Gastrocnemius medialis (tissue), 4 donors: ENCODE results near the gene ZNF783.
"Not testable (repeated sequence)": the region's sequence is repeated elsewhere in the genome, so short reads cannot be mapped to it uniquely, and the experiment has no call there.

Experiments
- POLR2A ChIP-seq, 2 donors: fragments of 450-650 bp; IDR thresholded peaks; one replicate each; pipeline ENCODE4 v1.6.1; 2017; ENCODE audit warnings: antibody characterized with exemption in 2 of 2, mild to moderate bottlenecking in 2 of 2, moderate library complexity in 2 of 2
- TF ChIP-seq, protein P1 (sequence below), 5 experiments: fragments of 450-650 bp in 3 of 5; fragments of 200-600 bp in 2 of 5; sonication (generic) in 2 of 5; IDR thresholded peaks in 4 of 5; conservative IDR thresholded peaks in 1 of 5; 1 replicate in 4 of 5; 2 replicates in 1 of 5; pipeline ENCODE4 v1.5.1; 2016 to 2019; ENCODE audit warnings: antibody characterized with exemption in 5 of 5, mild to moderate bottlenecking in 3 of 5, moderate library complexity in 3 of 5

GRCh38 chr7:149233655-149234204 is 28.3 kb upstream of the ZNF783 start:
- TF ChIP-seq, protein P1, sequence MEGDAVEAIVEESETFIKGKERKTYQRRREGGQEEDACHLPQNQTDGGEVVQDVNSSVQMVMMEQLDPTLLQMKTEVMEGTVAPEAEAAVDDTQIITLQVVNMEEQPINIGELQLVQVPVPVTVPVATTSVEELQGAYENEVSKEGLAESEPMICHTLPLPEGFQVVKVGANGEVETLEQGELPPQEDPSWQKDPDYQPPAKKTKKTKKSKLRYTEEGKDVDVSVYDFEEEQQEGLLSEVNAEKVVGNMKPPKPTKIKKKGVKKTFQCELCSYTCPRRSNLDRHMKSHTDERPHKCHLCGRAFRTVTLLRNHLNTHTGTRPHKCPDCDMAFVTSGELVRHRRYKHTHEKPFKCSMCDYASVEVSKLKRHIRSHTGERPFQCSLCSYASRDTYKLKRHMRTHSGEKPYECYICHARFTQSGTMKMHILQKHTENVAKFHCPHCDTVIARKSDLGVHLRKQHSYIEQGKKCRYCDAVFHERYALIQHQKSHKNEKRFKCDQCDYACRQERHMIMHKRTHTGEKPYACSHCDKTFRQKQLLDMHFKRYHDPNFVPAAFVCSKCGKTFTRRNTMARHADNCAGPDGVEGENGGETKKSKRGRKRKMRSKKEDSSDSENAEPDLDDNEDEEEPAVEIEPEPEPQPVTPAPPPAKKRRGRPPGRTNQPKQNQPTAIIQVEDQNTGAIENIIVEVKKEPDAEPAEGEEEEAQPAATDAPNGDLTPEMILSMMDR (IDR thresholded peaks at IDR 0.05 in 4 of 5, conservative IDR thresholded peaks at IDR 0.05 in 1 of 5), result not testable (repeated sequence)
- not testable (repeated sequence) for TF ChIP-seq POLR2A (IDR thresholded peaks at IDR 0.05)
